PC-9 (cell line): ENCODE data around the gene HKDC1.

Source experiments
- EZH2 ChIP-seq: fragments of 200-600 bp; sonication (generic); IDR thresholded peaks from 2 replicates; pipeline ENCODE4 v1.8.0; 2017; ENCODE audit warnings: antibody characterized with exemption, low read depth
- TF ChIP-seq, protein P1 (sequence below): fragments of 200-600 bp; sonication (generic); conservative IDR thresholded peaks from 2 replicates; pipeline ENCODE4 v1.6.1; 2017; ENCODE audit warnings: mixed run types, antibody characterized with exemption, mild to moderate bottlenecking, moderate library complexity

DNA sequence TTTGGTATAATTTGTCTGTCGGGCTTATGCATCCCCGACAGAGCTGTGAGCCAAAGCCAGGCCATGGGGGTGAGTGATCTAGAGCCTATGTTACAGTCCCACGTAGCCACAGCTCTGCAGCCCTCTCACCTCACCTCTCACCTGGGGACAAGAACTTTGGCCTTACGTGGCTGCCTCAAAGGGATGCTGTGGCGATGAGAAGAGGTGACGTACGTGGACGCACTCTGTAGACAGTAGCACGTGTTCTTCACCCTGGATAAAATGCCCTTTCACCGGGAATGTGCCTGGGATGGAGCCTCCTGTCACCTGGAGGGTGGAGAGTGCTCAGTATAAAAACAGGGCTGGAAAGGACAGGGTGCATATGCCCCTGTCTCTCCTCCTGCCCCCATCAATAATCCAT lies 5.5 kb downstream of the HKDC1 start:
- TF ChIP-seq, protein P1, sequence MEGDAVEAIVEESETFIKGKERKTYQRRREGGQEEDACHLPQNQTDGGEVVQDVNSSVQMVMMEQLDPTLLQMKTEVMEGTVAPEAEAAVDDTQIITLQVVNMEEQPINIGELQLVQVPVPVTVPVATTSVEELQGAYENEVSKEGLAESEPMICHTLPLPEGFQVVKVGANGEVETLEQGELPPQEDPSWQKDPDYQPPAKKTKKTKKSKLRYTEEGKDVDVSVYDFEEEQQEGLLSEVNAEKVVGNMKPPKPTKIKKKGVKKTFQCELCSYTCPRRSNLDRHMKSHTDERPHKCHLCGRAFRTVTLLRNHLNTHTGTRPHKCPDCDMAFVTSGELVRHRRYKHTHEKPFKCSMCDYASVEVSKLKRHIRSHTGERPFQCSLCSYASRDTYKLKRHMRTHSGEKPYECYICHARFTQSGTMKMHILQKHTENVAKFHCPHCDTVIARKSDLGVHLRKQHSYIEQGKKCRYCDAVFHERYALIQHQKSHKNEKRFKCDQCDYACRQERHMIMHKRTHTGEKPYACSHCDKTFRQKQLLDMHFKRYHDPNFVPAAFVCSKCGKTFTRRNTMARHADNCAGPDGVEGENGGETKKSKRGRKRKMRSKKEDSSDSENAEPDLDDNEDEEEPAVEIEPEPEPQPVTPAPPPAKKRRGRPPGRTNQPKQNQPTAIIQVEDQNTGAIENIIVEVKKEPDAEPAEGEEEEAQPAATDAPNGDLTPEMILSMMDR: no peak
- TF ChIP-seq EZH2: no peak
